Measurements from ENCODE around the gene HLF. TPM values are rescaled to one million over a fixed set of nuclear protein-coding genes. Genes with fewer than 3 reads are reported as not detected.

The HLF gene
- total and polyA plus RNA-seq, 4 donors, result 8.0 to 59.3 (median 24.6) TPM

GRCh38 chr17:55284001-55284884 lies 19.5 kb downstream of the HLF start:
- TF ChIP-seq FOXA2 (IDR thresholded peaks at IDR 0.05) (peak; percentile 71), CTCF (IDR thresholded peaks at IDR 0.05; ENCODE audit: low read depth, low read length, missing input control) (peak; percentile 50), NR2F2 (IDR thresholded peaks at IDR 0.05) (peak; percentile 6), ZBTB33 (IDR thresholded peaks at IDR 0.05) (peak; percentile 54), ATF3 (IDR thresholded peaks at IDR 0.05) (peak; percentile 36), SP1 (IDR thresholded peaks at IDR 0.05) (peak; percentile 93), RXRA (IDR thresholded peaks at IDR 0.05) (peak; percentile 93 to 97), EGR1 (IDR thresholded peaks at IDR 0.05; ENCODE audit: low read depth in 2 of 2) (peak in 1 of 2 donors; percentile 68), RAD21 (IDR thresholded peaks at IDR 0.05) (peak; percentile 48 to 60), REST (IDR thresholded peaks at IDR 0.05) (peak; percentile 62), JUND (IDR thresholded peaks at IDR 0.05) (peak; percentile 49 to 83), TAF1 (conservative IDR thresholded peaks at IDR 0.05) (peak; percentile 33), MAX (IDR thresholded peaks at IDR 0.05) (peak; percentile 93), HNF4A (conservative IDR thresholded peaks at IDR 0.05) (peak; percentile 80), FOXA1 (IDR thresholded peaks at IDR 0.05) (peak; percentile 67), HNF4G (IDR thresholded peaks at IDR 0.05) (peak; percentile 32), YY1 (IDR thresholded peaks at IDR 0.05) (no peak), GABPA (IDR thresholded peaks at IDR 0.05 in 1 of 2, conservative IDR thresholded peaks at IDR 0.05 in 1 of 2) (peak in 1 of 2 donors; percentile 56)
- H3K36me3 ChIP-seq (ENCODE audit: control insufficient read depth in 4 of 4, insufficient read depth in 3 of 4, low read depth in 1 of 4, low read length in 3 of 4), result peaks cover 0 to 9% (median 3%) of the 10 kb centered on the region in 4 donors
- peak overlapping the region in 1 of 2 donors; percentile 87 for H3K9ac ChIP-seq (ENCODE audit: low read depth in 1 of 2, low read length in 2 of 2)
- peak overlapping the region in 1 of 3 donors; percentile 28 for H3K4me3 ChIP-seq (ENCODE audit: low read depth in 1 of 3, low read length in 3 of 3)
- WGBS, result 27% methylated on average over 7 of the region's 7 CpGs
- DNase-seq (ENCODE audit: low spot score), result no peak
- H3K27ac ChIP-seq (ENCODE audit: low read depth in 1 of 2, low read length in 2 of 2), result peak overlapping the region; percentile 90 to 96
- H3K27me3 ChIP-seq (ENCODE audit: control insufficient read depth in 4 of 4, insufficient read depth in 4 of 4, low read length in 3 of 4), result no peaks in the 10 kb centered on the region
- peaks cover 17 to 71% (median 55%) of the 10 kb centered on the region in 4 donors for H3K4me1 ChIP-seq (ENCODE audit: control insufficient read depth in 4 of 4, insufficient read depth in 4 of 4, low read length in 3 of 4)
- no peaks in the 10 kb centered on the region for H3K9me3 ChIP-seq (ENCODE audit: control insufficient read depth in 4 of 4, low read length in 3 of 4)

Measured in liver (tissue), 9 donors.